ENCODE results near the gene SORBS2.

DNA sequence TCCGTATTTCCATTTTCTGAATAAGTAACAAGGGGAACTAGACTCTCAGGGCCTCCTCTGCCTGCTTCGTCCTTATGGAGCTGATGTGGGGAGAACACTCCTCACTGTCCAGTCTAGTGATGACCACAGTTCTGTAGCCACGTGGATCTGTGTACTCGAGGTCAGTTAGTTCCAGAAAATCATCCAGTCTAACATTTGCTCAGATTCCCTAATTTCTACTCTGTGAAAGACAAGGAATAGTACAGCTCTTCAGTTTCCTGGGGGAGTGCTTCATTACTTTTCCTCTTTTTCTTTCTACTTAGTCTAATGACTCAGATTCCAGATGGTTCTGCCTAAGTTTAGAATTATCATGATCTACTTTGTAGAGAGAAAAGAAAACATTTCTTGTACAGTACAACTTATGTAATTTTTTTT, 82.6 kb downstream of the SORBS2 start:
- TF ChIP-seq POLR2A (IDR thresholded peaks at IDR 0.05; ENCODE audit: low read depth, low read length) (no peak), POLR2AphosphoS5 (IDR thresholded peaks at IDR 0.05; ENCODE audit: low read depth, low read length) (no peak), TAF1 (IDR thresholded peaks at IDR 0.05; ENCODE audit: low read depth, low read length) (no peak)

Measured in GM12891 (cell line).